Hepatocyte (in vitro differentiated cells): Measurements from ENCODE around the gene C19orf85.

Experiments
- CTCF ChIP-seq: fragments of 200-600 bp; sonication (generic); IDR thresholded peaks from 2 replicates; pipeline ENCODE4 v1.5.1; 2016; ENCODE audit warnings: antibody characterized with exemption, mild to moderate bottlenecking; ENCODE audit not compliant: poor library complexity
- EZH2 ChIP-seq: fragments of 200-600 bp; sonication (generic); IDR thresholded peaks from 2 replicates; pipeline ENCODE4 v1.6.1; 2016; ENCODE audit warnings: antibody characterized with exemption, mild to moderate bottlenecking, borderline replicate concordance
- EZH2phosphoT487 ChIP-seq: fragments of 200-600 bp; sonication (generic); IDR thresholded peaks from one replicate; pipeline ENCODE4 v1.6.1; 2018; ENCODE audit warnings: antibody characterized with exemption, mild to moderate bottlenecking, low read depth, moderate library complexity; ENCODE audit not compliant: unreplicated experiment, severe bottlenecking

- TF ChIP-seq CTCF (no peak), EZH2 (no peak), EZH2phosphoT487 (no peak)
These were observed 7.9 kb upstream of the C19orf85 start for GRCh38 chr19:55472463-55472862.
